ENCODE results near the gene TCEANC.

- TF ChIP-seq GATA2 (IDR thresholded peaks at IDR 0.05; ENCODE audit: low read depth, low read length) (no peak), GATA3 (IDR thresholded peaks at IDR 0.05; ENCODE audit: low read depth, low read length) (no peak)
These were observed at the start of gene TCEANC for GRCh38 chrX:13652850-13653693.
